PC-3 (cell line): ENCODE measurements around the gene MAPK8IP2. TPM values are rescaled to one million over a fixed set of nuclear protein-coding genes. Genes with fewer than 3 reads are reported as not detected.

Source experiments
- ATAC-seq: fragments of 200-7000 bp; cut with Tn5 transposase; 2 replicates; pipeline ENCODE4 v1.9.1; 2020; ENCODE audit warnings: mild to moderate bottlenecking, moderate library complexity
- Bru-seq: library from RNA; stranded (reverse); fragments of 400-500 nt; gene quantifications from one replicate; lab custom pipeline; 2021; lab: Mats Ljungman, UMichigan
- BruChase-seq, 2 experiments: library from RNA; stranded (reverse); fragments of 400-500 nt; gene quantifications; one replicate each; lab custom pipeline; 2021; lab: Mats Ljungman, UMichigan
- BruUV-seq: library from RNA; stranded (reverse); fragments of 400-500 nt; replicated peaks from 2 replicates; lab custom pipeline; 2021; lab: Mats Ljungman, UMichigan
- CTCF ChIA-PET: fragments of 300-600 bp; sonication (Branson Sonifier 250); formaldehyde crosslinking; loops from one replicate; lab custom pipeline; 2022; ENCODE audit warnings: antibody characterized with exemption; lab: Charles Lee
- POLR2A ChIA-PET: fragments of 300-600 bp; sonication (Branson Sonifier 250); formaldehyde crosslinking; loops from one replicate; lab custom pipeline; 2022; ENCODE audit warnings: antibody characterized with exemption; ENCODE audit not compliant: unreplicated experiment; lab: Charles Lee
- DNase-seq: peaks from one replicate; pipeline ENCODE4 v3.0.0-alpha.2; 2015
- H2AFZ ChIP-seq: fragments of 300-600 bp; sonication (generic); 2 replicates; pipeline ENCODE4 v1.6.0; 2016; ENCODE audit warnings: antibody characterized with exemption, low read length
- H3F3A ChIP-seq: fragments of 300-600 bp; sonication (generic); one replicate; pipeline ENCODE4 v1.6.0; 2017; ENCODE audit warnings: antibody characterized with exemption, low read length, control low read depth, mild to moderate bottlenecking; ENCODE audit not compliant: unreplicated experiment
- H3K27ac ChIP-seq: fragments of 300-600 bp; sonication (generic); 2 replicates; pipeline ENCODE4 v1.5.1; 2016; ENCODE audit warnings: mild to moderate bottlenecking, low read length
- H3K27me3 ChIP-seq: fragments of 300-600 bp; sonication (generic); 2 replicates; pipeline ENCODE4 v1.6.1; 2016; ENCODE audit warnings: low read length, mixed read lengths
- H3K36me3 ChIP-seq: fragments of 300-600 bp; sonication (generic); 2 replicates; pipeline ENCODE4 v1.6.1; 2016; ENCODE audit warnings: low read depth, mixed run types, low read length, mixed read lengths
- H3K4me1 ChIP-seq: fragments of 300-600 bp; sonication (generic); 2 replicates; pipeline ENCODE4 v1.5.1; 2016; ENCODE audit warnings: low read length; ENCODE audit not compliant: insufficient read depth
- H3K4me2 ChIP-seq: fragments of 300-600 bp; sonication (generic); 2 replicates; pipeline ENCODE4 v1.6.0; 2016; ENCODE audit warnings: low read length
- H3K4me3 ChIP-seq: fragments of 300-600 bp; sonication (generic); 2 replicates; pipeline ENCODE4 v1.5.1; 2016; ENCODE audit warnings: mild to moderate bottlenecking, low read length, mixed read lengths
- H3K79me2 ChIP-seq: fragments of 300-600 bp; sonication (generic); 2 replicates; pipeline ENCODE4 v1.6.1; 2017; ENCODE audit warnings: low read length, mixed read lengths
- H3K9ac ChIP-seq: fragments of 300-600 bp; sonication (generic); 2 replicates; pipeline ENCODE4 v1.6.0; 2016; ENCODE audit warnings: mild to moderate bottlenecking, low read length
- H3K9me2 ChIP-seq: fragments of 300-600 bp; sonication (generic); replicated peaks from 2 replicates; pipeline ENCODE4 v1.6.1; 2016; ENCODE audit warnings: mixed run types, low read length, mixed read lengths
- H3K9me3 ChIP-seq: fragments of 300-600 bp; sonication (generic); 2 replicates; pipeline ENCODE4 v1.6.1; 2016; ENCODE audit warnings: low read length, mixed read lengths
- H4K20me1 ChIP-seq: fragments of 300-600 bp; sonication (generic); 2 replicates; pipeline ENCODE4 v1.6.1; 2016; ENCODE audit warnings: low read length, mixed read lengths
- CTCF ChIP-seq: fragments of 300-600 bp; sonication (generic); conservative IDR thresholded peaks from 2 replicates; pipeline ENCODE4 v1.5.1; 2017; ENCODE audit warnings: antibody characterized with exemption, low read depth, mild to moderate bottlenecking, low read length
- EZH2 ChIP-seq: fragments of 300-600 bp; sonication (generic); IDR thresholded peaks from one replicate; pipeline ENCODE4 v1.6.1; 2017; ENCODE audit warnings: antibody characterized with exemption, mild to moderate bottlenecking, low read length; ENCODE audit not compliant: unreplicated experiment
- EZH2phosphoT487 ChIP-seq: fragments of 300-600 bp; sonication (generic); IDR thresholded peaks from 2 replicates; pipeline ENCODE4 v1.6.1; 2018; ENCODE audit warnings: mild to moderate bottlenecking, antibody characterized with exemption, low read length, borderline replicate concordance
- intact Hi-C: fragments of 100-400 bp; cut with micrococcal nuclease; formaldehyde crosslinking; loops from 2 replicates; pipeline ENCODE4 v1.9.0; 2023
- long read RNA-seq: library from polyadenylated mRNA; unstranded; transcript quantifications from one replicate; pipeline ENCODE4 v2.0.0, GENCODE V29; 2021; ENCODE audit not compliant: unreplicated experiment
- total RNA-seq: library from RNA; depleted of rRNA; stranded (reverse); fragments of >200 nt; gene quantifications from 2 replicates; pipeline ENCODE4 v1.2.3, GENCODE V29; 2014; rRNA removed

Gene MAPK8IP2
- total RNA-seq (1.2 and 1.5 TPM in 2 replicates), Bru-seq, nascent RNA (percentile 30 among the genes with signal in this experiment), BruChase-seq, experiment 1, labeled RNA remaining after a 6-hour chase (percentile 46 among the genes with signal in this experiment), BruChase-seq, experiment 2, labeled RNA remaining after a 2-hour chase (percentile 40 among the genes with signal in this experiment)
- long read RNA-seq, transcript MAPK8IP2-202 (12 exons, 3,381 nt) = major isoform, 6 of 22 reads
- long read RNA-seq, partial matches to known transcripts = 12 of 22 reads
- long read RNA-seq, other reads (novel, unspliced or antisense) = 4 of 22 reads

- CTCF ChIA-PET = interaction anchor here (1.4 kb wide), 1 partner anchor 21 kb away, joined by 3 read pairs; no protein-coding TSS in a partner anchor
- H3K9ac ChIP-seq = no peak within 1 kb of the TSS
- no peak within 1 kb of the TSS for H3K4me2 ChIP-seq
- H3K27ac ChIP-seq = no peak within 1 kb of the TSS
- H3K79me2 ChIP-seq = no peaks in the 10 kb centered on the region
- no peaks in the 10 kb centered on the region for H3K36me3 ChIP-seq
- ATAC-seq (peak; percentile 55), DNase-seq (peak; percentile 4)
- H3K9me3 ChIP-seq = no peaks in the 10 kb centered on the region
- no peaks in the 10 kb centered on the region for H3F3A ChIP-seq
- no TSS peak for BruUV-seq
- no peak within 1 kb of the TSS for H3K4me3 ChIP-seq
- H2AFZ ChIP-seq = no peak within 1 kb of the TSS
- POLR2A ChIA-PET = no interaction called here
- TF ChIP-seq CTCF = no peak
- H4K20me1 ChIP-seq = no peaks in the 10 kb centered on the region
- H3K9me2 ChIP-seq = no peaks in the 10 kb centered on the region
- no peaks in the 10 kb centered on the region for H3K27me3 ChIP-seq
- intact Hi-C loops = no loop called here
- H3K4me1 ChIP-seq = no peaks in the 10 kb centered on the region
Measured at GRCh38 chr22:50600538-50600937, at the start of gene MAPK8IP2. Gene MAPK8IP2, plus strand, starts transcription at chr22:50600793. Its CDS starts 26 bp downstream, at chr22:50600819.

- H3K4me1 ChIP-seq = no peaks in the 10 kb centered on the region
- ChIA-PET POLR2A (no interaction called here), CTCF (no interaction called here)
- H3K9me3 ChIP-seq = no peaks in the 10 kb centered on the region
- no peaks in the 10 kb centered on the region for H4K20me1 ChIP-seq
- no peak overlapping the region for H3K9ac ChIP-seq
- intact Hi-C loops = no loop called here
- ATAC-seq = no peak
- H3K4me2 ChIP-seq = no peak overlapping the region
- H3K27ac ChIP-seq = no peak overlapping the region
- H3K27me3 ChIP-seq = no peaks in the 10 kb centered on the region
- no peak for DNase-seq
- no peaks in the 10 kb centered on the region for H3K9me2 ChIP-seq
- H2AFZ ChIP-seq = no peak overlapping the region
- TF ChIP-seq CTCF (no peak), EZH2 (no peak), EZH2phosphoT487 (no peak)
- H3K36me3 ChIP-seq = no peaks in the 10 kb centered on the region
- no peak overlapping the region for H3K4me3 ChIP-seq
- BruUV-seq = no TSS peak
- no peaks in the 10 kb centered on the region for H3K79me2 ChIP-seq
- H3F3A ChIP-seq = no peaks in the 10 kb centered on the region
Measured at GRCh38 chr22:50551160-50551752, 49.3 kb upstream of the MAPK8IP2 start.

GRCh38 chr22:50553310-50553709 is 47.3 kb upstream of the MAPK8IP2 start:
- H3K9me2 ChIP-seq = no peaks in the 10 kb centered on the region
- TF ChIP-seq EZH2phosphoT487 = no peak
- no peak for TF ChIP-seq CTCF
- TF ChIP-seq EZH2 = no peak
- DNase-seq (no peak), ATAC-seq (no peak)
- no peaks in the 10 kb centered on the region for H3K36me3 ChIP-seq
- no peak overlapping the region for H3K9ac ChIP-seq
- no peaks in the 10 kb centered on the region for H3K27me3 ChIP-seq
- POLR2A ChIA-PET = no interaction called here
- no peak overlapping the region for H3K4me2 ChIP-seq
- no peaks in the 10 kb centered on the region for H3K9me3 ChIP-seq
- H3K27ac ChIP-seq = no peak overlapping the region
- no TSS peak for BruUV-seq
- CTCF ChIA-PET = no interaction called here
- H3F3A ChIP-seq = no peaks in the 10 kb centered on the region
- no peak overlapping the region for H3K4me3 ChIP-seq
- no peaks in the 10 kb centered on the region for H3K4me1 ChIP-seq
- H4K20me1 ChIP-seq = no peaks in the 10 kb centered on the region
- no peaks in the 10 kb centered on the region for H3K79me2 ChIP-seq
- H2AFZ ChIP-seq = no peak overlapping the region
- intact Hi-C loops = no loop called here
